Jurkat, Clone E6-1 (cell line): ENCODE measurements around the gene IQCH.

Source experiments
- DNase-seq: peaks from one replicate; pipeline ENCODE4 v3.0.0-alpha.2; 2011; ENCODE audit warnings: low read depth, low spot score
- H3K4me3 ChIP-seq: 2 replicates; pipeline ENCODE4 v1.5.1; 2011; ENCODE audit warnings: mild to moderate bottlenecking, low read length, control low read depth, moderate library complexity

The IQCH gene

DNA sequence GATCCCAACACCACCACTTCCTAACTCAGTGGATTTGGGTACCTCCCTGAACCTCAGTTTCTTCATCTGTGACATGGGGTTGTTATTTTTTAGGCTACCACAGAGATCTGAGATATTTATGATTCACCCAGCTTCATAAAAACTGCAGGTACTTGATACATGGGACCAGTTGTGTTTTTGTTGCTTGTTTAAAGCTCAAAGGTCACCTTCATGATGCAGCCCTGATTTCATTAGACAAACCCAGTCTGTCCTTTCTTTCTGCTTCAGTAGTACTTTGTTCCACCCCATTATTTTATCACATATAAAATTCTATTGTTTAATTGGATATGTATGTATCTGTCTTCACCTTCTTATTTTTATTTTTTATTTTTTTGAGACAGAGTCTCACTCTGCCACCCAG lies 208.9 kb downstream of the IQCH start:
- H3K4me3 ChIP-seq: no peak overlapping the region
- no peak for DNase-seq

GRCh38 chr15:67465196-67465952 lies 210.8 kb downstream of the IQCH start:
- H3K4me3 ChIP-seq: no peak overlapping the region
- no peak for DNase-seq

GRCh38 chr15:67468416-67468815 lies 213.8 kb downstream of the IQCH start:
- H3K4me3 ChIP-seq: no peak overlapping the region
- no peak for DNase-seq

GRCh38 chr15:67469680-67470079 lies 215.1 kb downstream of the IQCH start:
- no peak overlapping the region for H3K4me3 ChIP-seq
- DNase-seq: no peak

DNA sequence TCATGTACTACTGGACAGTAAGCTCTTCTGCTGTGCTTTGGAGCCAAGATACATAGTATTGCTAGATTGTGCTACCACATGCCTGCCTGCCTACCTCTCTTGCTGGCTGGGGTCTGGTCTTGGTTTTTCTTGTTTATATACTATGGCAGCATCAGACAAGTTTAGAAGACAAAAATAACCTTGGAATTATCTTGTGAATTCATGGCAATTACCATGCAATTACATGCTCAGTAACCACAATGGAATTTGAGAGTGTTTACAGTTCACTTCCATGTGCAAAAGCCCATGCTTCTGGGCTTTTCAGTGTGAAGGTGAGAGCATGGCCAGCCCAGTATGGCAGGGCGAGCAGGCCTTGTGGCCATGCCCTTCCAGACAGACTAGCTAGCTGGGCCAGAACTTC lies 218.4 kb downstream of the IQCH start:
- no peak overlapping the region for H3K4me3 ChIP-seq
- DNase-seq: no peak

- no peak overlapping the region for H3K4me3 ChIP-seq
- peak; percentile 34 for DNase-seq
Observed at GRCh38 chr15:67474405-67475110, 220.0 kb downstream of the IQCH start.

- DNase-seq: no peak
- no peak overlapping the region for H3K4me3 ChIP-seq
Observed at GRCh38 chr15:67479781-67480505, 225.4 kb downstream of the IQCH start.

- DNase-seq: no peak
Observed at GRCh38 chr15:67480741-67481140, 226.2 kb downstream of the IQCH start.

GRCh38 chr15:67481680-67482079 lies 227.1 kb downstream of the IQCH start:
- no peak overlapping the region for H3K4me3 ChIP-seq
- DNase-seq: peak; percentile 70

More at GRCh38 chr15:67480741-67481140, 226.2 kb downstream of the IQCH start:
- H3K4me3 ChIP-seq: no peak overlapping the region

- DNase-seq: no peak
Observed at GRCh38 chr15:67495585-67495984, 241.0 kb downstream of the IQCH start.

GRCh38 chr15:67501177-67501835 lies 246.7 kb downstream of the IQCH start:
- no peak overlapping the region for H3K4me3 ChIP-seq
- peak; percentile 29 for DNase-seq

More at GRCh38 chr15:67495585-67495984, 241.0 kb downstream of the IQCH start:
- H3K4me3 ChIP-seq: no peak overlapping the region

- no peak overlapping the region for H3K4me3 ChIP-seq
- DNase-seq: no peak
Observed at GRCh38 chr15:67501836-67502461, 247.4 kb downstream of the IQCH start.

DNA sequence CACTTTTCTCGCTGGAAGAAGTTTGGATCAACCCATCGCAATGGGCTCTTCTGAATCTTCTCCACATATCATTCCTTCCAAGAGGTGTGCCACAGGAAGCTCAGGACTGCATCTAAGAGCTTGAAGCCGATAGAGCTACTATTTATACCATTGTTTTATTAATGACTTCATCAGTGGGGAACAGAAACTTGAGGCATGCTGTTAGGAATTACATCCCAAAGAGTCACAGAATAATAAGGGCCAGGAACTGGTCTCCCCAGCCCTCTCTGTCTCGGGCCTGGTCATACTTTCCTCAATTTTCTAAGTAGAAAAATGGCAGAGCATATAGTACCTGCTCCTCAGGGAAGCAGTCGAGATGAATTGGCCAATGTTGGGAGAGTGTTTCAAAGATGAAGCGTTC lies 249.5 kb downstream of the IQCH start:
- H3K4me3 ChIP-seq: no peak overlapping the region
- no peak for DNase-seq

DNA sequence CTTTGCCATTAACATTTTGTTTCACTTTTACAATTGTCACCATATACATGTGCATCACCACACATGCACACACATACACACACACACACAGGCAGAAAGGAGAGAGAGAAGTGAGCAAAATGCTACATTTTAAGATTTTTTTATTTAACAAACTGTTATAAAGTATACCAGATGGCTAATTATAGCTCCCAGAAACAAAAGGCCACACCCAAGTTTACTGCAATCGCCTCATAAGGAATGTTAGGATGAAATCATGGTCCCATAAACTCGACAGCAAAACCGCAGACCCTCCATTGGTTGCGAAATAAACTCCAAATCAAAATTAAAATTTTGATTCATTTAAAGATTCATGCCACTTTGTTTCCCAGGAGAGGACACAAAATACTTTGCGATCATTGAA lies 250.2 kb downstream of the IQCH start:
- DNase-seq: no peak
- no peak overlapping the region for H3K4me3 ChIP-seq

GRCh38 chr15:67505675-67506572 lies 251.3 kb downstream of the IQCH start:
- no peak overlapping the region for H3K4me3 ChIP-seq
- DNase-seq: no peak

DNA sequence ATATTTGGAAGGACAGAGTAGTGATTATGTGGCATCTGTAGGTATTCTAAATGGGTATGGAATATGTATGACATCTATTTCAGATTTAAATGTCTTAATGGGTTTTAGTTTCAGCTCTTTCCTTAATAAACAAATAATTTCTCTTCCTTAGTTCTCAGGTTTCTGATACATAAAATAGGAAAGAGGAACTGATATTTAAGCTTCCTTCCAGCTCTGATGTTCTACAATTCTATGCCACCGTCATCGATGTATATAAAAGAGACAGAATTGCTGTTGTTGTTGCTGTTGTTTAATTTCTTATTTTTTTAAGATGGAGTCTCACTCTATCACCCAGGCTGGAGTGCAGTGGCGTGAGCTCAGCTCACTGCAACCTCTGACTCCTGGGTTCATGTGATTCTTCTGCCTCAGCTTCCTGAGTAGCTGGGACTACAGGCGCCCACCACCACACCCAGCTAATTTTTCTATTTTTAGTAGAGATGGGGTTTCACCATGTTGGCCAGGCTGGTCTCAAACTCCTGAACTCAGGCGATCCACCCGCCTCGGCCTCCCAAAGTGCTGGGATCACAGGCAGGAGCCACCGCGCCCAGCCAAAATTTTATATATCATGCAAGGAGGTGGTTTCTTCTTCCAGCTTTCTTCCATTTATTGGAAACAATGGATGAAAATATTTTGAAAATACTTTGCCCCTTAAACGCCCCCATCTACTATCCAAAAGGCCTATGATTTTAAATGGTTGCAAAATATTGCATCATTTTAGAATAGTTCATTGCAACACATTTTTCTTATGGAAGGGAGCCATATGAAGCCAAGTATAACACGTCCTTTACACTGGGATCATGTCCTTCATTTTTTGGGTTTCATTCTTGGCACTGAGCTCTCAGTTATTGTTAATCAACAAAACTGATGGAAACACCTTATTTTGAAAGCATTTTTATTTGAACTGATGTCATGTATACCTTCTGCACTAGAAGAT lies 252.5 kb downstream of the IQCH start:
- H3K4me3 ChIP-seq: no peak overlapping the region
- no peak for DNase-seq

DNA sequence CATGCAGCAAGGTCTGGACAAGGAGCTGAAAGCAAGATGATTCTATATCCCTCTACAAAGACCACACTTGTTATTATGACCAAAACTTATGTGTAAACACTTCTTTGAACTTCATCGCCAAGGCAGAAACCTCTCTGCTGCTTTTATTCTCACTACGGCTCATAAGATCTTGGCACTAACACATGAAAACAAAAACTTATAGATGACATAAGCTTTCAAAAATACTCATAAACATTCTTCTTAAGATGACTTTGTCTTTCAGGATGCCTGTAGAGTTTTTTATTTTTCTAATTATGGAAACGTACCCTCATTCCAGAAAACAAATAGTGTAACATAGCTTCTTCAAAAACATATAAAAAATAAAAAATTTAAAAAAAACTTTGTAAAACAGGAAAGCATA lies 253.8 kb downstream of the IQCH start:
- DNase-seq: no peak
- no peak overlapping the region for H3K4me3 ChIP-seq
